Activated naive CD8-positive, alpha-beta T cell treated with anti-CD3 and anti-CD28 coated beads, Interleukin-2, amount 10 ng/mL, durations not matched to agents 7 days and 5 days (primary cell): Measurements from ENCODE around the gene TSC22D1. TPM values are rescaled to one million over a fixed set of nuclear protein-coding genes. Genes with fewer than 3 reads are reported as not detected.
A peak's percentile ranks its signal among the peaks of the same experiment; 100 is the strongest.
"Not testable (repeated sequence)": the region's sequence is repeated elsewhere in the genome, so short reads cannot be mapped to it uniquely, and the experiment has no call there.

Experiments used
- ATAC-seq: fragments of 150-1000 bp; cut with Tn5 transposase; one replicate; pipeline ENCODE4 v1.10.0; 2021; ENCODE audit warnings: low read depth, moderate library complexity
- POLR2A ChIA-PET: fragments of 350-600 bp; sonication (Branson Sonifier 250); formaldehyde crosslinking; loops from one replicate; lab custom pipeline; 2021; ENCODE audit warnings: antibody characterized with exemption; lab: Charles Lee
- DNase-seq: peaks from one replicate; pipeline ENCODE4 v3.0.0; 2021
- H3K27ac Mint-ChIP-seq: one replicate; pipeline ENCODE4 v1.8.0; 2022; ENCODE audit warnings: mild to moderate bottlenecking, mixed read lengths
- H3K27me3 Mint-ChIP-seq: one replicate; pipeline ENCODE4 v1.8.0; 2022; ENCODE audit warnings: mild to moderate bottlenecking, moderate library complexity, mixed read lengths
- H3K36me3 Mint-ChIP-seq: one replicate; pipeline ENCODE4 v1.8.0; 2021; ENCODE audit warnings: mild to moderate bottlenecking, mixed read lengths
- H3K4me1 Mint-ChIP-seq: one replicate; pipeline ENCODE4 v1.8.0; 2021; ENCODE audit warnings: mixed read lengths
- H3K4me3 Mint-ChIP-seq: one replicate; pipeline ENCODE4 v1.8.0; 2022; ENCODE audit warnings: mild to moderate bottlenecking, moderate library complexity, mixed read lengths
- H3K9me3 Mint-ChIP-seq: one replicate; pipeline ENCODE4 v1.8.0; 2021; ENCODE audit warnings: mixed read lengths
- total RNA-seq, 2 experiments: library from RNA; stranded (reverse); gene quantifications; one replicate each; pipeline ENCODE4 v1.2.3, GENCODE V29; 2021

Gene TSC22D1
- 10 to 100 TPM; 21.8 to 27.0 TPM for total RNA-seq

DNA sequence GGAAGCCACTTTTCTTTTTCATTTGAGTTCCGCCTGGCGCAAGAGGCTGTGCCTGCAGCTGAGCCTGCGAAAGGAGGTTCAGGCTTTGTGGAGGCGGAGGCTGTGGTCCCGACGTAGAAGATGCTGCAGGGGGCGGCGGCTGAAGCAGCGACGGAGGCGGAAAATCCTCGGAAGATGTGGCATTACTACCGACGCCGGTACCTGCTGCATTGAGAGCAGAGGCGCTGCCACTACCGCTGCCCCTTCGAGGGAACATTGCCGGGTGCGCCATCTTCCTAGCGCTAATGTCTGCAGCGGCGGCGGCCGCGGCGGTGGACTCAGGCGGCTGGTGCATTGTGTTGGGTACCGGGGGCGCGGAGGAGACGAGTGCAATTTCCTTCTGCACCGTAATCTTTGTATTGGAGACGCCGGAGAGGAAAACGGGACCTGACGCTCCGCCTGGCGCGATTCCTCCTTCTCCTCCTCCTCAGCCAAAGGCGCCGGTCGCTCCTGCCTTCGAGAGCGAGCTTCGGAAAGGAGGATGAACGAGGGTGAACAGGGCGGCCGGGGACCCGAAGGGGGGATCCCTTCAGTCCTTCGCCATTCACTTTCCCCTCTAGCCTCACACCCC lies at the start of gene TSC22D1:
Gene TSC22D1, minus strand, starts transcription at position 590 of the 610 bp plus-strand sequence. Its CDS starts 256 bp downstream, at position 334.
- DNase-seq, result peak; percentile 68
- H3K4me3 Mint-ChIP-seq, result peak within 1 kb of the TSS; percentile 95
- peak; percentile 7 for ATAC-seq
- peaks cover 7% of the 10 kb centered on the region for H3K27me3 Mint-ChIP-seq
- peaks cover 15% of the 10 kb centered on the region for H3K36me3 Mint-ChIP-seq
- peak within 1 kb of the TSS; percentile 94 for H3K27ac Mint-ChIP-seq
- H3K9me3 Mint-ChIP-seq, result no peaks in the 10 kb centered on the region
- peaks cover 35% of the 10 kb centered on the region for H3K4me1 Mint-ChIP-seq
- POLR2A ChIA-PET, result interaction anchor here (0.7 to 1.4 kb wide), 2 partner anchors 301 to 342 kb away, joined by 3 read pairs; no protein-coding TSS in a partner anchor

DNA sequence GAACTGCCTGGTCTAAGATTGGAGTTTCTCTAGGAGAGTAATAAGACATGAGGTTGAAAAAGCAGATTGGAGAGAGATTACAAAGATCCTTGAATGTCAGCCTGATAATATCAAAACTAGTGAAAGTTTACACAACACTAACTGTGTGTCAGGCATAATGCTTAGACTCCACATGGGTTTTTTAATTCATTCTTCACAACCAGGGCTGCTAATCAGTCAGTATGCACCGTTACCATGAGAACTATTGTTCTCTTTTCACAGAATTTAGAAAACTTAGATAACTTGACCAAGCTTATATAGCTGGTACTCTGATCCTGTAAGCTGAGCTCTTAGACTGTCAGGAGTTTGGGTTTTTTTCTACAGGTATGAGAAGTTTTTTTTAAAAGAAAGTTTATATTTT lies 46.6 kb upstream of the TSC22D1 start:
- Mint-ChIP-seq H3K27me3 (peaks cover 7% of the 10 kb centered on the region), H3K36me3 (no peaks in the 10 kb centered on the region), H3K9me3 (no peaks in the 10 kb centered on the region), H3K4me3 (no peak overlapping the region), H3K4me1 (no peaks in the 10 kb centered on the region), H3K27ac (no peak overlapping the region)
- DNase-seq, result no peak
- POLR2A ChIA-PET, result no interaction called here
- ATAC-seq, result no peak

DNA sequence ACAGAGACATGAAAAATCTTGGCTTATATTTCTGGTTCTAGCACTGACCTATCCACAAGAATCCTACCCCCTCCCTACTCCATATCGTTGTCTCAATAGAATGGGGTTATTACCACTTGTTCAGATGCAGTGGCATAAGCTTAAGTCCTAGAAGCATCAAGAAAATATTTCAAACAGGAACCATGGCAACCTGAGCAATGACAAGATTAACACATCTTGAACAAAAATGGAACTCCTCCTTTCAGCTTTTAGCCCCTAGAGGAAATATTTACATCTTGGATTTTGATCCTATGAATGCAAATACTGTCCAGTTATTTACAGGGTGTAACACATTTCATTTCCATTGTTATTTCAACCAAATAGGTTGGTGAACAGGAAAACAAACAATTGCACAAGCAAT lies 46.1 kb upstream of the TSC22D1 start:
- H3K4me1 Mint-ChIP-seq, result no peaks in the 10 kb centered on the region
- H3K9me3 Mint-ChIP-seq, result no peaks in the 10 kb centered on the region
- POLR2A ChIA-PET, result no interaction called here
- no peak overlapping the region for H3K27ac Mint-ChIP-seq
- ATAC-seq (no peak), DNase-seq (no peak)
- no peak overlapping the region for H3K4me3 Mint-ChIP-seq
- no peaks in the 10 kb centered on the region for H3K36me3 Mint-ChIP-seq
- H3K27me3 Mint-ChIP-seq, result peaks cover 8% of the 10 kb centered on the region

DNA sequence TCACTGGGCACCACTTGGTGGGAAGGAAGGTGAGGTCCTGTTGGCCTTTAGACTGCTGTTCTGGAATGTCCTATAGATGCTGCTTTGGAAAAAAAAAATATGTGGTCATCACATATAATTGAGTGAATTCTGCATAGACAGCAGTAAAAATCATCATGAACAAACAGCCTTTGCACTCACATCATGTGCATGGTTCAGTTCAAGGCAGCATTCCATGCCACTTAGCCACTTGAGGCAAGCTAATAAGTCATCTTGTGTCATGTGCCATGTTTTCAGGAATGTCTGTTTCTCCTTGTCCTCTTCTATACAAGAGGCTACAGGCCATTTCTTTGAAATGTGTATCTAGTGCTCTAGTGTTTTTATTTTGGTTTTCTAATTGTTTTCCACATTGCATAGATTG lies 43.9 kb upstream of the TSC22D1 start:
- no peaks in the 10 kb centered on the region for H3K4me1 Mint-ChIP-seq
- DNase-seq, result no peak
- no peak overlapping the region for H3K27ac Mint-ChIP-seq
- no peaks in the 10 kb centered on the region for H3K9me3 Mint-ChIP-seq
- POLR2A ChIA-PET, result no interaction called here
- no peak overlapping the region for H3K4me3 Mint-ChIP-seq
- peaks cover 5% of the 10 kb centered on the region for H3K27me3 Mint-ChIP-seq
- no peak for ATAC-seq
- no peaks in the 10 kb centered on the region for H3K36me3 Mint-ChIP-seq

DNA sequence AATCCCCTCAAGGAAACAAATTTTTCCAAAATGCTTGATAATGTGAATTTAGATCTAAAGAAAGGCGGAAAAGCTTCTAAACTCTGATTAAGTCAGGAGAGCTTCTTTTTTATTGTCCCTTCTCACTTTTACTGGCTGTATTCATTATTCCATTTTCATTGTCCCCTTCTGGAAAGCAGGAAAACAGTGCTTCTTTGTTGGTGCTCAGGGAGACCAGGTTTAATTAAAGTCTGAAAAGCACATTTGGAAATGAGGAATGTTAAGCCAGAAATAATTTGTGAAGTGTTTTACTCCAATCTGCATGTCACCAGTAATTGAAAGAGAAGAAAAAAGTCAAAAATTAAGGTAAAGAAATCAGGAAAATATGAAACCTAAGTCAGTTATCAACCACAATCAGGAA lies 43.5 kb upstream of the TSC22D1 start:
- no peak overlapping the region for H3K4me3 Mint-ChIP-seq
- no peak overlapping the region for H3K27ac Mint-ChIP-seq
- ATAC-seq, result no peak
- no peaks in the 10 kb centered on the region for H3K36me3 Mint-ChIP-seq
- H3K9me3 Mint-ChIP-seq, result no peaks in the 10 kb centered on the region
- DNase-seq, result no peak
- no peaks in the 10 kb centered on the region for H3K4me1 Mint-ChIP-seq
- peaks cover 5% of the 10 kb centered on the region for H3K27me3 Mint-ChIP-seq
- POLR2A ChIA-PET, result no interaction called here

DNA sequence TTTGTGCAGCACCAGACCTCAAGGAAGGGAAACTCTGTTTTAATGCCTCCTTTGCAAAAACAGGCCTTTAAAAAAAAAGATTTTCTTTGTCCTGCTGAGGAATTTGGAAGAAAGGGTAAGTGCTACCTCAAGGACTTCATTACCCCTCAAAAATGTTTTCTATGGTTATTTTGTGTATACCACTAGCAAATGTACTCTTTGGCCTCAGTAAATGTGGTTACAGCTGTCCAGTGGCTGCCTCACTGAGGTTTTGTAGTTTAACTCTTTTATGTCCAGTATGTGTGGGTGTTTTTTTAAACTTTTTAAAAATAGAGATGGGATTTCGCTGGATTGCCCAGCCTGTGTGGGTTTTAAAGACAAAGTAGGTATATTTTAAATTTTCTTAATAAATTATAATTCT lies 42.2 kb upstream of the TSC22D1 start:
- no peaks in the 10 kb centered on the region for H3K4me1 Mint-ChIP-seq
- DNase-seq (no peak), ATAC-seq (no peak)
- H3K27me3 Mint-ChIP-seq, result peaks cover 5% of the 10 kb centered on the region
- H3K9me3 Mint-ChIP-seq, result no peaks in the 10 kb centered on the region
- no peaks in the 10 kb centered on the region for H3K36me3 Mint-ChIP-seq
- no peak overlapping the region for H3K4me3 Mint-ChIP-seq
- POLR2A ChIA-PET, result no interaction called here
- H3K27ac Mint-ChIP-seq, result no peak overlapping the region

DNA sequence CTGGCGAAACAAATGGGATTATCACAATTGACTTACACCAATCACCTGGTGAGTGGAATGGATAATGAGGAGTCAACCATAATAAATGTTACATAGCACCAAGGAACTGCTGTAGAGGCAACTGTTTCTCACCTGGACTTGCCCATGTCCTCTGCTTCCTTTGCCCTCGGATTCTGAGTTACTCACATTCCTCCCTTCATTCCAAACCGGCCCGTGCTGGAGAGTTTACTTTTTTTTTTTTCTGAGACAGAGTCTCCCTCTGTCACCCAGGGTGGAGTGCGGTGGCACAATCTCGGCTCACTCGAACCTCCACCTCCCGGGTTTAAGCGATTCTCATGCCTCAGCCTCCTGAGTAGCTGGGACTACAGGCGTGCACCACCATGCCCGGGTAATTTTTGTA lies 41.5 kb upstream of the TSC22D1 start:
- Mint-ChIP-seq H3K4me1 (no peaks in the 10 kb centered on the region), H3K4me3 (no peak overlapping the region), H3K36me3 (no peaks in the 10 kb centered on the region), H3K27me3 (peaks cover 6% of the 10 kb centered on the region), H3K9me3 (no peaks in the 10 kb centered on the region), H3K27ac (no peak overlapping the region)
- POLR2A ChIA-PET, result no interaction called here
- DNase-seq (no peak), ATAC-seq (no peak)

DNA sequence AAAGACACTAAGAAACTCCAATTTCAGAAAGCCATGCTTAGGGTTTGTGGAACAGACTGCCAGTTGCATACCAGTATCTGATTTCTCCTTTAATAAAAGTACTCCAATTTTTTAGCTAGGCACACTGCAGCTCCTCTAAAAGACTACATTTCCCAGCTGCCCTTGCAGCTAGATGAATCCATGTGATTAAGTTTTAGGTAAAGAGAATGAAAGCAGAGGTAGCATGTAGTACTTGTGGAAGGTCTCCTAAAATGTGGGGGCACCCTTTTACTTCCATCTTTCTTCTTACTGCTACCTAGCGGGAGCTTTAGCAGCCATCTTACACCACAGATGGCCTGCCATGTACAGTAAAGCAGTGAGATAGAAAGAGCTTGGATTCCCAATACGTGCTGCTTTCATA lies 33.0 kb upstream of the TSC22D1 start:
- peaks cover 9% of the 10 kb centered on the region for H3K27me3 Mint-ChIP-seq
- H3K36me3 Mint-ChIP-seq, result no peaks in the 10 kb centered on the region
- ATAC-seq, result no peak
- H3K4me3 Mint-ChIP-seq, result no peak overlapping the region
- H3K27ac Mint-ChIP-seq, result no peak overlapping the region
- peaks cover 6% of the 10 kb centered on the region for H3K9me3 Mint-ChIP-seq
- POLR2A ChIA-PET, result no interaction called here
- no peak for DNase-seq
- no peaks in the 10 kb centered on the region for H3K4me1 Mint-ChIP-seq

DNA sequence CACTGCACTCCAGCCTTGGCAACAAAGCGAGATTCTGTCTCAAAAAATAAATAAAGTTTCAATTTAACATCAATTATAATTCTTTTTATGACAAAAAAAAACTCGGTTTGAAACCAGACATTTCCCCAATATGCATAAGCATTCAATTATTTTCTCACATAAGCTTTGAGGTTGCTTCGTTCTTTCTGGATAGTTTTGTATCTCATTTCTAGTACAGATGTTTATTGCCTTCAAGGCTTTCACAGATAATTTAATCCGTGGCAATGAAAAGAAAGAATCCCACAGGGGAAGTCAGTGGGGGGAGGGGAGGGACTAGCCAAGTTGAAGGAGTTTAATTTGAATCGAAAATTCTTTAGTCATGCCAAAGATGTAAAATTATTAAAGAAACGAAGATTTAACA lies 29.6 kb upstream of the TSC22D1 start:
- H3K4me1 Mint-ChIP-seq, result no peaks in the 10 kb centered on the region
- no peak overlapping the region for H3K27ac Mint-ChIP-seq
- POLR2A ChIA-PET, result no interaction called here
- no peak overlapping the region for H3K4me3 Mint-ChIP-seq
- ATAC-seq (no peak), DNase-seq (no peak)
- peaks cover 8% of the 10 kb centered on the region for H3K27me3 Mint-ChIP-seq
- H3K36me3 Mint-ChIP-seq, result no peaks in the 10 kb centered on the region
- H3K9me3 Mint-ChIP-seq, result peaks cover 6% of the 10 kb centered on the region

DNA sequence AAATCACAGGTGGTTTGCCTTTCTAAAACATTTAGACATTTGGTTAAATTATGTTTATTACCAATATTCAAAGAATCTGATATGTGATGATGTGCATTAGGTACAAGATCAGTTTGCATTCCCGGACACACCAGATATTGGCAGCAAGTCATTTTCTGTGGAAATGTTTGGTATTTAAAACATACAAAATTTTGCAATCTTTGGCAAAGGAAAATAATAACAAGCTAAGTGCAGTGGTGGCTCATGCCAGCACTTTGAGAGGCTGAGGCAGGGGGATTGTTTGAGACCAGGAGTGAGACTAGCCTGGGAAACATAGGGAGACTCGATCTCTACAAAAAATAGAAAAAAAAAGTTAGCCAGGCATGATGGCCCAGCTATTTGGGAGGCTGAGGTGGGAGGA lies 29.1 kb upstream of the TSC22D1 start:
- Mint-ChIP-seq H3K36me3 (no peaks in the 10 kb centered on the region), H3K27me3 (peaks cover 10% of the 10 kb centered on the region), H3K9me3 (peaks cover 4% of the 10 kb centered on the region), H3K27ac (no peak overlapping the region), H3K4me3 (no peak overlapping the region), H3K4me1 (no peaks in the 10 kb centered on the region)
- DNase-seq (no peak), ATAC-seq (no peak)
- POLR2A ChIA-PET, result no interaction called here

DNA sequence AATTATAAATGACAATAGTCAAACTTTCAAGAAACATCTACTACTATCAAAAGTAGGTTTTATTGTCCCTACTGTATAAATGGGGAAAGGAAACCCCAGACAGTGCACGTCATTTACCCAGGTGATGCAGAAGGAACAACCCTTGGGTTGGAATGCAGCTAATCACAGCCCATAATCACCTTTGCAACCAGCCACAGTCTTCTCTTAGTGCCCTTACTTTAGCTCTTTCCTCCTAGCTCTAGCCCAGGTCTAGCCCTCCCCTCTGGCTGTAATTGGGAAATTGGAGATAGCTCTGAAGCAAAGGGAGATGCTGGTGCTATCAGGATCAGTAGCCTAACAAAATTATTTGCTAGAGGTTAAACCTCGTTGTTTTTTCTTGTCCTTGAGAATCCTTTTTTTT lies 25.5 kb upstream of the TSC22D1 start:
- DNase-seq (no peak), ATAC-seq (no peak)
- H3K9me3 Mint-ChIP-seq, result no peaks in the 10 kb centered on the region
- no peak overlapping the region for H3K4me3 Mint-ChIP-seq
- H3K27ac Mint-ChIP-seq, result no peak overlapping the region
- POLR2A ChIA-PET, result no interaction called here
- H3K27me3 Mint-ChIP-seq, result peaks cover 5% of the 10 kb centered on the region
- no peaks in the 10 kb centered on the region for H3K36me3 Mint-ChIP-seq
- H3K4me1 Mint-ChIP-seq, result no peaks in the 10 kb centered on the region

DNA sequence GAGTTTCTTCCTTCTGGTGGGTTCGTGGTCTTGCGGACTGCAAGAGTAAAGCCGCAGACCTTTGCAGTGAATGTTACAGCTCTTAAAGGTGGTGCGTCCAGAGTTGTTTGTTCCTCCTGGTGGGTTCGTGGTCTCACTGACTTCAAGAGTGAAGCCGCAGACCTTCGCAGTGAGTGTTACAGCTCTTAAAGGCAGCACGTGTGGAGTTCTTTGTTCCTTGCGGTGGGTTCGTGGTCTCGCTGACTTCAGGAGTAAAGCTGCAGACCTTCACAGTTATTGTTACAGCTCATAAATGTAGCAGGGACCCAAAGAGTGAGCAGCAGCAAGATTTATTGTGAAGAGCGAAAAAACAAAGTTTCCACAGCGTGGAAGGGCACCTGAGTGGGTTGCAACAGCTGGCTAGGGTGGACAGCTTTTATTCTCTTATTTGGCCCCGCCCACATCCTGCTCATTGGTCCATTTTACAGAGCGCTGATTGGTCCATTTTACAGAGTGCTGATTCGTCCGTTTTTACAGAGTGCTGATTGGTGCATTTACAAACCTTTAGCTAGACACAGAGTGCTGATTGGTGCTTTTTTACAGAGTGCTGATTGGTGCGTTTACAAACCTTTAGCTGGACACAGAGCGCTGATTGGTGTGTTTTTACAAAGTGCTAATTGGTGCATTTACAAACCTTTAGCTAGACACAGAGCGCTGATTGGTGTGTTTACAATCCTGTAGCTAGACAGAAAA lies 17.9 kb upstream of the TSC22D1 start:
- H3K36me3 Mint-ChIP-seq, DNase-seq, H3K9me3 Mint-ChIP-seq, H3K27me3 Mint-ChIP-seq, POLR2A ChIA-PET, H3K27ac Mint-ChIP-seq, ATAC-seq, H3K4me1 Mint-ChIP-seq: not testable (repeated sequence)
- H3K4me3 Mint-ChIP-seq, result peak overlapping the region; percentile 5

DNA sequence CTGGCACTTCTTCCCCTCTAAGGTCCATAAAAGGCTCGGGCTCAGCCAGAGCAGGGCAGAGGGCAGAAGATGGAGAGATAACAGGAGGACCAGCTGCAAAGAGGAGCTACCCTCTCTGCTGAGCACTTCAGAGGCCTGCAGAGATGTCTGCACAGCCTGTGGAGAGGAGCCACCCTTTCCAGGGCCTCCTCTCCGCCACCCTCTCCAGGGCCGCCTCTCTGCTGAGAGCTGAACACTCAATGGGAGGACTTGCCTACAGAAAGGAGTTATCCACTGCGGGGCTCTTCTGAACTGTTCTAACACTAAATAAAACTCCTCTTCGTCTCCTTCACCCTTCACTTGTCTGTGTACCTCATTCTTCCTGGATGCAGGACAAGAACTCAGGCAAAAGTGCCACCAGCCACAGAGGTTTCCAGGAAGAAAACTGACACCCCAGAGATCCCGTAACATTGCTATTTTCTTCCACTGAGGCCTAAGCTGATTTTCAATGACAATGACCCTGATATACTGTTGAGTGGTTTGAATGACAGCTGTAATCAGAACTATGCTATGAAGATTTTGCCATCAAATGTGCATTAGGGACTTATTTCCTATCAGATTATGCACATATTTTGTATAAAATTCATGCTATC lies 16.2 kb upstream of the TSC22D1 start:
- DNase-seq (no peak), ATAC-seq (no peak)
- H3K4me3 Mint-ChIP-seq, result no peak overlapping the region
- H3K27ac Mint-ChIP-seq, result no peak overlapping the region
- POLR2A ChIA-PET, result no interaction called here
- H3K9me3 Mint-ChIP-seq, result peaks cover 1% of the 10 kb centered on the region
- H3K4me1 Mint-ChIP-seq, result no peaks in the 10 kb centered on the region
- peaks cover 2% of the 10 kb centered on the region for H3K27me3 Mint-ChIP-seq
- no peaks in the 10 kb centered on the region for H3K36me3 Mint-ChIP-seq

DNA sequence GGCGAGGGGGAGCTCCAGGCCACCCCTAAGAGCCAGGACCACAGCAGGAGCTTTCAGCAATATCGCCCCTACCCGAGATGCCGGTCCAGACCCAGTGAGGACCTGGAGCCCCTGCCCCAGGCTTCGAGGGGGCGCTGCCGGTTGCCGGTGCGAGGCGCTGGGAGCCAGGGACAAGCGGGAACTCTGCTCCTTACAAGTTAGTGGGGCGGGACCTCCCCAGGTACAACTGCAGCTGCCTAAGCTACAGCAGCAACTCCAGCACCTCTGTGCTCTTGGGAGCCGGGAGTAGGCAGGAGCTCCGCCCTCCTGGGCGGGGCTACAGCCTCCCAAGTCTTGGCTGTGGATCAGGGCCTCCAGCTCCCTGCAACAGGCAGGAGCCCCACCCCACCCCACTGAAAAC lies 15.2 kb upstream of the TSC22D1 start:
- H3K27me3 Mint-ChIP-seq, result peaks cover 6% of the 10 kb centered on the region
- DNase-seq (no peak), ATAC-seq (no peak)
- peaks cover 1% of the 10 kb centered on the region for H3K36me3 Mint-ChIP-seq
- H3K4me3 Mint-ChIP-seq, result no peak overlapping the region
- POLR2A ChIA-PET, result no interaction called here
- no peaks in the 10 kb centered on the region for H3K4me1 Mint-ChIP-seq
- H3K9me3 Mint-ChIP-seq, result peaks cover 1% of the 10 kb centered on the region
- no peak overlapping the region for H3K27ac Mint-ChIP-seq
